Measurements from ENCODE around the gene SLC22A7. TPM values are rescaled to one million over a fixed set of nuclear protein-coding genes. Genes with fewer than 3 reads are reported as not detected.

Gene SLC22A7
- total RNA-seq, 2 donors from 2014 or later: not detected

DNA sequence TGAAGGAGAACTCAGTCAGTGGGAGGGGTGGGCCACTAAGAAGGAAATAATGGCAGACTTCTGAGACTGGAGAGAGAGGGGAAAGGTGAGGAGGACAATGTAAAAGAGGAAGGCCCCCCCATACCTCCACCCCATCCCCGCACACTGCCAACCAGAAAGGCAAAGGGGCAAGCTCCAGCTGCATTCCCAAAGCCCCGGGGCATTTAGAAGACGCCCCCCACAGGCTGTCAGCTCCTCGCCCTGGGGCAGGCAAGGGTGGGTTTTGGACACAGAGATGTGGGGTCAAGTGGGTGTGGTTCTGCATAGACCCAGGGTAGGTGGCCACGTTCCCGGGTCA lies 20.8 kb upstream of the SLC22A7 start:
- DNase-seq (ENCODE audit: low spot score): no peak
- WGBS: 84% methylated on average over 6 of the region's 6 CpGs
- H3K9me3 ChIP-seq: no peaks in the 10 kb centered on the region
- no peaks in the 10 kb centered on the region for H3K4me1 ChIP-seq (replicated peaks)
- H3K36me3 ChIP-seq: no peaks in the 10 kb centered on the region
- intact Hi-C loops (cut with DNase I): no loop called here
- H3K4me3 ChIP-seq: no peak overlapping the region
- TF ChIP-seq, protein P1, sequence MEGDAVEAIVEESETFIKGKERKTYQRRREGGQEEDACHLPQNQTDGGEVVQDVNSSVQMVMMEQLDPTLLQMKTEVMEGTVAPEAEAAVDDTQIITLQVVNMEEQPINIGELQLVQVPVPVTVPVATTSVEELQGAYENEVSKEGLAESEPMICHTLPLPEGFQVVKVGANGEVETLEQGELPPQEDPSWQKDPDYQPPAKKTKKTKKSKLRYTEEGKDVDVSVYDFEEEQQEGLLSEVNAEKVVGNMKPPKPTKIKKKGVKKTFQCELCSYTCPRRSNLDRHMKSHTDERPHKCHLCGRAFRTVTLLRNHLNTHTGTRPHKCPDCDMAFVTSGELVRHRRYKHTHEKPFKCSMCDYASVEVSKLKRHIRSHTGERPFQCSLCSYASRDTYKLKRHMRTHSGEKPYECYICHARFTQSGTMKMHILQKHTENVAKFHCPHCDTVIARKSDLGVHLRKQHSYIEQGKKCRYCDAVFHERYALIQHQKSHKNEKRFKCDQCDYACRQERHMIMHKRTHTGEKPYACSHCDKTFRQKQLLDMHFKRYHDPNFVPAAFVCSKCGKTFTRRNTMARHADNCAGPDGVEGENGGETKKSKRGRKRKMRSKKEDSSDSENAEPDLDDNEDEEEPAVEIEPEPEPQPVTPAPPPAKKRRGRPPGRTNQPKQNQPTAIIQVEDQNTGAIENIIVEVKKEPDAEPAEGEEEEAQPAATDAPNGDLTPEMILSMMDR (IDR thresholded peaks at IDR 0.05): no peak
- TF ChIP-seq POLR2A (IDR thresholded peaks at IDR 0.05): no peak
- no peak for TF ChIP-seq POLR2AphosphoS5 (IDR thresholded peaks at IDR 0.05)
- peaks cover 4% of the 10 kb centered on the region for H3K27me3 ChIP-seq (replicated peaks; ENCODE audit: insufficient read depth)
- H3K27ac ChIP-seq: no peak overlapping the region

DNA sequence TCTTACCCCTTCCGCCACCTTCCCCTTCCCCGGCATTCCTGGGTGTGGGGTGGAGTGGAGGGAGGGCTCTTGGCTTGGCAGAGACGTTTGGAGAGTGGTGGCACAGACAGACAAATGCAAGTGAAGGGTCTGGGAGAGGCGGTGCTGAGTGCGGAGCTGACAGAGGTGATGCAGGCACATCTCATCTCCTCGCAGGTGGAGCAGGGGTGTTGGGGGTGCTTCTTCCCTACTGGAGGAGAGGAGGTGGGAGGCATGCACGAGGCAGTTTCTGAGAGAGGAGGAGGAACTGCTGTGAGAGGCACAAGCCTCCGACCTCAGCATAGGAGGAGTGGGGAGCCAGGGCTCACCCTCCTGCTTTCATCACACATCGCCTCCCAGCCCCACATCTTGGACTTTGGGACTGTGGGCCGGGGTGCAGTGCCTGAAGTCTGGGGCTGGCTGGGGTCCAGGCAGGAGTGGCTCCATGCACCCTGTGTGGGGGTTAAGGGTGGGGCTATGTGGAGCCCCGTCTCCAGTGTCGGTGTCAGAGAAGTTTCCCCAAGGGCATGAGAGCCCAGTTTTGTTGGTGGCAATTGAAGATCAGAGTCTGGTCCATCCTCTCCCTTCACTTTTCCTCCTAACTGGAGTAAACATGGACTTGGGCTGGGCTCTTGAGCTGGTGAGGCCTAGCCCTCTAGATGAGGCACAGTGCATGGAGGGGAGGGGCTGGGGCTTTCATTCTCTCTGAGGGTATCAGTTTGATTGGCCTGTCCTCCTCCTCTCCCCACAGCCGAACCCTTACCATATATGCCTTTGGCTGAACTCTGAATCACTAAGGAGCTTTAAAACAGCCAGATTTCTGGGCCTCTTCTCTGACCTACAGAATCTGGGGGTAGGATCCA lies 20.2 kb upstream of the SLC22A7 start:
- no peak for DNase-seq (ENCODE audit: low spot score)
- no peaks in the 10 kb centered on the region for H3K36me3 ChIP-seq
- TF ChIP-seq POLR2AphosphoS5 (IDR thresholded peaks at IDR 0.05) (no peak), POLR2A (IDR thresholded peaks at IDR 0.05) (no peak)
- TF ChIP-seq, protein P1 (IDR thresholded peaks at IDR 0.05): no peak
- H3K4me1 ChIP-seq (replicated peaks): no peaks in the 10 kb centered on the region
- 71% methylated on average over 13 of the region's 13 CpGs for WGBS
- peaks cover 4% of the 10 kb centered on the region for H3K27me3 ChIP-seq (replicated peaks; ENCODE audit: insufficient read depth)
- H3K9me3 ChIP-seq: no peaks in the 10 kb centered on the region
- no peak overlapping the region for H3K27ac ChIP-seq
- intact Hi-C loops (cut with DNase I): no loop called here
- no peak overlapping the region for H3K4me3 ChIP-seq

DNA sequence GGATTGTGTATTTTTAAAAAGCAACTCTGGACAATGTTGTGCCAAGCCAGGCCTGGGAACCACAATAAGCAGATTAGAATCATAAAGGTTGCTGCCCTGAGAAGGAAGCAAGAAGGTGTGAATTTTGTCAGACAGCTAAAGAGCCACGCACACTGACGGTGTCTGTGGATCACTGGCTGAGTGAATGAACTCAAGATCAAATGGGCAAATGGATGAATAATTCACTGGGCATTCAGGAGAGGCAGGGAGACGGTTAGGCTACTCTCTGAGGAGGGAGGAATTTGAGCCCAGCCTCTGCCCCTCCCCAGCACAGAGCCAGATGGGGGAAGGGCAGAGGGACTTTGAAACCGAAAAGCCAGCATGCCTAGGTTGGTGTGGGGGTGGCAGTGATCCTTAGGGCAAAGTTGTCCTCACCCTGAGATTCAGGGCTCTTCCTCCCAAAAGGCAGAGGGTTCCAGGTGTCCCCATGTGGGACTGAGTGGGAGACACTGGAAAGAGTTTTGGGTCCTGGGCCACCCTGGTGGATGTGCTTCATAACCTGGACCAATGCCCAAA lies 19.5 kb upstream of the SLC22A7 start:
- intact Hi-C loops (cut with DNase I): no loop called here
- no peaks in the 10 kb centered on the region for H3K9me3 ChIP-seq
- H3K27ac ChIP-seq: no peak overlapping the region
- 68% methylated on average over 4 of the region's 4 CpGs for WGBS
- H3K4me3 ChIP-seq: no peak overlapping the region
- peaks cover 4% of the 10 kb centered on the region for H3K27me3 ChIP-seq (replicated peaks; ENCODE audit: insufficient read depth)
- H3K36me3 ChIP-seq: no peaks in the 10 kb centered on the region
- TF ChIP-seq POLR2A (IDR thresholded peaks at IDR 0.05) (no peak), POLR2AphosphoS5 (IDR thresholded peaks at IDR 0.05) (no peak)
- TF ChIP-seq, protein P1 (IDR thresholded peaks at IDR 0.05): no peak
- H3K4me1 ChIP-seq (replicated peaks): no peaks in the 10 kb centered on the region
- DNase-seq (ENCODE audit: low spot score): no peak

DNA sequence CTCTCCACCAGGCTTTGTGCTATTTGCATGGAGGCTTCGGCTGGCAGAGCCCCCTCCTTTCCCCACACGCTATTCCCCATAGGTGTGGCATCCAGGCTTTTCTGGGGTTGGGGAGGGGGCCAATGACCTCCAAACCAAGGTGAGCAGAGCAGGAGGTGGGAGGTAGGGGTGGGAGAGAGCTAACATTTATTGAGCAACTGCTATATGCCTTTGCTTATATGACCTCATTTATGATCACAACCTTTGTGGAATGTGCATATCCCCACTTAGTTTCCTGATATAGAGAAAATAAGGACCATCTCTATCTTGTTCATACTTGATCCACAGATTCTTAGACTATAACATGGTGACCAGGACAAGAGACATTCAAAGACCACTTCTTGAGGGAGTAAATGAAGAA lies 17.8 kb upstream of the SLC22A7 start:
- no peak overlapping the region for H3K4me3 ChIP-seq
- 73% methylated on average over 2 of the region's 2 CpGs for WGBS
- no peak for DNase-seq (ENCODE audit: low spot score)
- H3K4me1 ChIP-seq (replicated peaks): no peaks in the 10 kb centered on the region
- intact Hi-C loops (cut with DNase I): no loop called here
- H3K9me3 ChIP-seq: no peaks in the 10 kb centered on the region
- H3K27me3 ChIP-seq (replicated peaks; ENCODE audit: insufficient read depth): peaks cover 3% of the 10 kb centered on the region
- TF ChIP-seq, protein P1 (IDR thresholded peaks at IDR 0.05): no peak
- TF ChIP-seq POLR2AphosphoS5 (IDR thresholded peaks at IDR 0.05): no peak
- no peak for TF ChIP-seq POLR2A (IDR thresholded peaks at IDR 0.05)
- no peaks in the 10 kb centered on the region for H3K36me3 ChIP-seq
- H3K27ac ChIP-seq: no peak overlapping the region

DNA sequence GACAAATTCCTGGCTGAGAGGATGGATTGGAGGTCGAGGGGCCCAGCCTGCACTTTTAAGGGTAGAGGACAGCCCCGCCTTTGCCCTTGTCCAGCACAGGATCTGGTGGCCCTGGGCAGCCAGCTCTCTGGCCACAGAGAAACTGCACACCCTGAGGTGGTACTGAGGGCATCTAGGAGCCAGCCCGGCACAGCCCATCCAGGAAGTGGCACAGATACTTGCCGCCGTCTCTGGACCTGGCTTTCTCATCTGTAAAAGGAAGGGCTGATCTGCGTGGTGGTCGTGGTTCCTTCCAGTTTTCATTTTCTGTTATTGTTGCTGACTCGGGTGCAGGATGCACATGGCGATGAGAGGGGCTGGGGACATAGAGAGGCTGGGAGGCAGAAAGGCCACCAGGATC lies 16.0 kb upstream of the SLC22A7 start:
- TF ChIP-seq POLR2AphosphoS5 (IDR thresholded peaks at IDR 0.05): no peak
- no peak for TF ChIP-seq POLR2A (IDR thresholded peaks at IDR 0.05)
- TF ChIP-seq, protein P1 (IDR thresholded peaks at IDR 0.05): no peak
- H3K4me1 ChIP-seq (replicated peaks): no peaks in the 10 kb centered on the region
- intact Hi-C loops (cut with DNase I): no loop called here
- DNase-seq (ENCODE audit: low spot score): no peak
- 85% methylated on average over 9 of the region's 9 CpGs for WGBS
- H3K9me3 ChIP-seq: no peaks in the 10 kb centered on the region
- H3K36me3 ChIP-seq: no peaks in the 10 kb centered on the region
- no peak overlapping the region for H3K27ac ChIP-seq
- peaks cover 3% of the 10 kb centered on the region for H3K27me3 ChIP-seq (replicated peaks; ENCODE audit: insufficient read depth)
- H3K4me3 ChIP-seq: no peak overlapping the region

Measured in prostate gland (tissue), 2 donors.